ENCODE results near the gene LYSMD3. TPM values are rescaled to one million over a fixed set of nuclear protein-coding genes. Genes with fewer than 3 reads are reported as not detected.

The LYSMD3 gene
- total RNA-seq, 1 experiment from 2014 or later = 14.0 TPM

- no peaks in the 10 kb centered on the region for H3K4me1 ChIP-seq (ENCODE audit: insufficient read depth, low read length, poor library complexity, severe bottlenecking)
- BruUV-seq (replicated peaks) = no TSS peak
- TF ChIP-seq CTCF (conservative IDR thresholded peaks at IDR 0.05; ENCODE audit: low read depth, low read length) (no peak), EZH2 (IDR thresholded peaks at IDR 0.05; ENCODE audit: borderline replicate concordance, low read depth, low read length, poor library complexity, severe bottlenecking) (no peak)
- CTCF ChIA-PET = no interaction called here
- no peaks in the 10 kb centered on the region for H3K36me3 ChIP-seq (ENCODE audit: insufficient read depth, low read length, poor library complexity, severe bottlenecking)
- H3K27ac ChIP-seq (ENCODE audit: low read depth, low read length, poor library complexity, severe bottlenecking) = no peak overlapping the region
- DNase-seq (ENCODE audit: low spot score) = no peak
- H3K9me3 ChIP-seq (ENCODE audit: low read depth, low read length, poor library complexity, severe bottlenecking) = no peaks in the 10 kb centered on the region
- POLR2A ChIA-PET (ENCODE audit: low non-redundant PET) = no interaction called here
- peaks cover 32% of the 10 kb centered on the region for H3K27me3 ChIP-seq (replicated peaks; ENCODE audit: insufficient read depth, low read depth, low read length, poor library complexity)
- intact Hi-C loops (cut with micrococcal nuclease; ENCODE audit: unreplicated experiment) = no loop called here
- H3K4me3 ChIP-seq (ENCODE audit: low read depth, low read length, poor library complexity, severe bottlenecking) = peak overlapping the region; percentile 40
Measured at GRCh38 chr5:90557871-90558270, 28.5 kb upstream of the LYSMD3 start.

- no peaks in the 10 kb centered on the region for H3K36me3 ChIP-seq (ENCODE audit: insufficient read depth, low read length, poor library complexity, severe bottlenecking)
- DNase-seq (ENCODE audit: low spot score) = no peak
- ChIA-PET CTCF (no interaction called here), POLR2A (ENCODE audit: low non-redundant PET) (no interaction called here)
- no peaks in the 10 kb centered on the region for H3K9me3 ChIP-seq (ENCODE audit: low read depth, low read length, poor library complexity, severe bottlenecking)
- intact Hi-C loops (cut with micrococcal nuclease; ENCODE audit: unreplicated experiment) = no loop called here
- H3K4me1 ChIP-seq (ENCODE audit: insufficient read depth, low read length, poor library complexity, severe bottlenecking) = no peaks in the 10 kb centered on the region
- H3K27me3 ChIP-seq (replicated peaks; ENCODE audit: insufficient read depth, low read depth, low read length, poor library complexity) = peaks cover 32% of the 10 kb centered on the region
- TF ChIP-seq CTCF (conservative IDR thresholded peaks at IDR 0.05; ENCODE audit: low read depth, low read length) (no peak), EZH2 (IDR thresholded peaks at IDR 0.05; ENCODE audit: borderline replicate concordance, low read depth, low read length, poor library complexity, severe bottlenecking) (no peak)
- no TSS peak for BruUV-seq (replicated peaks)
- H3K27ac ChIP-seq (ENCODE audit: low read depth, low read length, poor library complexity, severe bottlenecking) = no peak overlapping the region
- no peak overlapping the region for H3K4me3 ChIP-seq (ENCODE audit: low read depth, low read length, poor library complexity, severe bottlenecking)
Measured at GRCh38 chr5:90557391-90557790, 28.0 kb upstream of the LYSMD3 start.

- TF ChIP-seq EZH2 (IDR thresholded peaks at IDR 0.05; ENCODE audit: borderline replicate concordance, low read depth, low read length, poor library complexity, severe bottlenecking) (no peak), CTCF (conservative IDR thresholded peaks at IDR 0.05; ENCODE audit: low read depth, low read length) (no peak)
- no peak overlapping the region for H3K27ac ChIP-seq (ENCODE audit: low read depth, low read length, poor library complexity, severe bottlenecking)
- H3K36me3 ChIP-seq (ENCODE audit: insufficient read depth, low read length, poor library complexity, severe bottlenecking) = no peaks in the 10 kb centered on the region
- no TSS peak for BruUV-seq (replicated peaks)
- no peak overlapping the region for H3K4me3 ChIP-seq (ENCODE audit: low read depth, low read length, poor library complexity, severe bottlenecking)
- ChIA-PET POLR2A (ENCODE audit: low non-redundant PET) (no interaction called here), CTCF (no interaction called here)
- no peaks in the 10 kb centered on the region for H3K9me3 ChIP-seq (ENCODE audit: low read depth, low read length, poor library complexity, severe bottlenecking)
- intact Hi-C loops (cut with micrococcal nuclease; ENCODE audit: unreplicated experiment) = no loop called here
- no peak for DNase-seq (ENCODE audit: low spot score)
- no peaks in the 10 kb centered on the region for H3K4me1 ChIP-seq (ENCODE audit: insufficient read depth, low read length, poor library complexity, severe bottlenecking)
- H3K27me3 ChIP-seq (replicated peaks; ENCODE audit: insufficient read depth, low read depth, low read length, poor library complexity) = peaks cover 32% of the 10 kb centered on the region
Measured at GRCh38 chr5:90555666-90556065, 26.3 kb upstream of the LYSMD3 start.
